ENCODE measurements around the gene PYCR2.

GRCh38 chr1:225903623-225904022, 20.4 kb downstream of the PYCR2 start:
- TF ChIP-seq CTCF (conservative IDR thresholded peaks at IDR 0.05; ENCODE audit: low read depth, low read length) (no peak), EZH2 (IDR thresholded peaks at IDR 0.05; ENCODE audit: low read length, unreplicated experiment) (no peak)

Measured in PC-3 (cell line).